ENCODE results near the gene SOX5. TPM values are rescaled to one million over a fixed set of nuclear protein-coding genes. Genes with fewer than 3 reads are reported as not detected.

Gene SOX5
- total and polyA plus RNA-seq, 3 donors from 2014 or later = 26.0 to 93.3 (median 29.2) TPM

- Histone ChIP-seq H3K9me3 (no peaks in the 10 kb centered on the region), H3K4me1 (no peaks in the 10 kb centered on the region), H3K4me3 (no peak overlapping the region), H3K36me3 (ENCODE audit: low read depth, missing control alignments) (no peaks in the 10 kb centered on the region), H3K27me3 (no peaks in the 10 kb centered on the region), H3K27ac (no peak overlapping the region)
- intact Hi-C loops (cut with DNase I; ENCODE audit: low total_unique reads) = no loop called here
- 69 to 79% methylated on average over 2 of the region's 2 CpGs for WGBS, 2 donors
- DNase-seq = no peak
- TF ChIP-seq CTCF (IDR thresholded peaks at IDR 0.05) (peak in 1 of 3 experiments; percentile 42), POLR2A (IDR thresholded peaks at IDR 0.05) (no peak)
Observed at GRCh38 chr12:23947395-23947794, 2.1 kb downstream of the SOX5 start.

- no peak for DNase-seq
- WGBS, 2 donors = 94 to 100% methylated on average over 2 of the region's 2 CpGs
- Histone ChIP-seq H3K9me3 (no peaks in the 10 kb centered on the region), H3K36me3 (ENCODE audit: low read depth, missing control alignments) (no peaks in the 10 kb centered on the region), H3K27me3 (no peaks in the 10 kb centered on the region), H3K4me3 (no peak overlapping the region), H3K4me1 (no peaks in the 10 kb centered on the region), H3K27ac (no peak overlapping the region)
- intact Hi-C loops (cut with DNase I; ENCODE audit: low total_unique reads) = no loop called here
- TF ChIP-seq POLR2A (IDR thresholded peaks at IDR 0.05) = no peak
- TF ChIP-seq CTCF (IDR thresholded peaks at IDR 0.05) = no peak
Observed at GRCh38 chr12:23945249-23945648, 4.2 kb downstream of the SOX5 start.

- TF ChIP-seq POLR2A (IDR thresholded peaks at IDR 0.05) (no peak), CTCF (IDR thresholded peaks at IDR 0.05) (no peak)
- intact Hi-C loops (cut with DNase I; ENCODE audit: low total_unique reads) = no loop called here
- Histone ChIP-seq H3K9me3 (no peaks in the 10 kb centered on the region), H3K4me1 (no peaks in the 10 kb centered on the region), H3K27me3 (no peaks in the 10 kb centered on the region), H3K4me3 (no peak overlapping the region), H3K36me3 (ENCODE audit: low read depth, missing control alignments) (no peaks in the 10 kb centered on the region), H3K27ac (no peak overlapping the region)
- DNase-seq = no peak
- 83 to 85% methylated on average over 5 of the region's 5 CpGs for WGBS, 2 donors
Observed at GRCh38 chr12:23944067-23944466, 5.4 kb downstream of the SOX5 start.

- no peak for DNase-seq
- H3K36me3 ChIP-seq (ENCODE audit: low read depth, missing control alignments) = no peaks in the 10 kb centered on the region
- no peaks in the 10 kb centered on the region for H3K4me1 ChIP-seq
- no peak for TF ChIP-seq CTCF (IDR thresholded peaks at IDR 0.05)
- no peak for TF ChIP-seq POLR2A (IDR thresholded peaks at IDR 0.05)
- no peaks in the 10 kb centered on the region for H3K9me3 ChIP-seq
- H3K27ac ChIP-seq = no peak overlapping the region
- no peak overlapping the region for H3K4me3 ChIP-seq
- no peaks in the 10 kb centered on the region for H3K27me3 ChIP-seq
- intact Hi-C loops (cut with DNase I; ENCODE audit: low total_unique reads) = no loop called here
- 90 to 92% methylated on average over 4 of the region's 4 CpGs for WGBS, 2 donors
Observed at GRCh38 chr12:23942841-23943240, 6.6 kb downstream of the SOX5 start.

GRCh38 chr12:23941780-23942179 is 7.7 kb downstream of the SOX5 start:
- Histone ChIP-seq H3K4me1 (no peaks in the 10 kb centered on the region), H3K27me3 (no peaks in the 10 kb centered on the region), H3K4me3 (no peak overlapping the region), H3K27ac (no peak overlapping the region), H3K9me3 (no peaks in the 10 kb centered on the region), H3K36me3 (ENCODE audit: low read depth, missing control alignments) (no peaks in the 10 kb centered on the region)
- 86 to 88% methylated on average over 1 of the region's 1 CpG for WGBS, 2 donors
- DNase-seq = no peak
- intact Hi-C loops (cut with DNase I; ENCODE audit: low total_unique reads) = no loop called here
- TF ChIP-seq POLR2A (IDR thresholded peaks at IDR 0.05) (no peak), CTCF (IDR thresholded peaks at IDR 0.05) (no peak)
